GM18508 (cell line): ENCODE results near the gene SLC2A3.
"Not testable (repeated sequence)": the region's sequence is repeated elsewhere in the genome, so short reads cannot be mapped to it uniquely, and the experiment has no call there.

Source experiments
- ATAC-seq: cut with Tn5 transposase; IDR thresholded peaks from one replicate; pipeline ENCODE4 v1.9.1; 2021; ENCODE audit warnings: moderate number of reproducible peaks; ENCODE audit not compliant: insufficient read depth, unreplicated experiment

Gene SLC2A3

GRCh38 chr12:7935590-7936581 is at the start of gene SLC2A3:
Gene SLC2A3, minus strand, starts transcription at chr12:7936187. Its CDS starts 153 bp downstream, at chr12:7936034.
- no peak for ATAC-seq

- no peak for ATAC-seq
Observed at GRCh38 chr12:7984900-7985299, 48.9 kb upstream of the SLC2A3 start.

GRCh38 chr12:7983460-7983859 is 47.5 kb upstream of the SLC2A3 start:
- not testable (repeated sequence) for ATAC-seq

- ATAC-seq, result not testable (repeated sequence)
Observed at GRCh38 chr12:7983019-7983418, 47.0 kb upstream of the SLC2A3 start.

- not testable (repeated sequence) for ATAC-seq
Observed at GRCh38 chr12:7982332-7982735, 46.3 kb upstream of the SLC2A3 start.

- no peak for ATAC-seq
Observed at GRCh38 chr12:7981446-7981845, 45.5 kb upstream of the SLC2A3 start.

GRCh38 chr12:7977351-7978124 is 41.6 kb upstream of the SLC2A3 start:
- ATAC-seq, result not testable (repeated sequence)

- no peak for ATAC-seq
Observed at GRCh38 chr12:7973457-7973825, 37.5 kb upstream of the SLC2A3 start.

GRCh38 chr12:7972734-7973456 is 36.9 kb upstream of the SLC2A3 start:
- ATAC-seq, result no peak

- ATAC-seq, result not testable (repeated sequence)
Observed at GRCh38 chr12:7972269-7972668, 36.3 kb upstream of the SLC2A3 start.

- not testable (repeated sequence) for ATAC-seq
Observed at GRCh38 chr12:7971765-7972164, 35.8 kb upstream of the SLC2A3 start.

GRCh38 chr12:7970475-7971252 is 34.7 kb upstream of the SLC2A3 start:
- ATAC-seq, result peak; percentile 47

- ATAC-seq, result no peak
Observed at GRCh38 chr12:7966563-7966962, 30.6 kb upstream of the SLC2A3 start.

GRCh38 chr12:7964669-7965068 is 28.7 kb upstream of the SLC2A3 start:
- ATAC-seq, result not testable (repeated sequence)

GRCh38 chr12:7961395-7962178 is 25.6 kb upstream of the SLC2A3 start:
- ATAC-seq, result no peak

GRCh38 chr12:7959701-7960121 is 23.7 kb upstream of the SLC2A3 start:
- ATAC-seq, result no peak

- ATAC-seq, result no peak
Observed at GRCh38 chr12:7959278-7959677, 23.3 kb upstream of the SLC2A3 start.

GRCh38 chr12:7954877-7955276 is 18.9 kb upstream of the SLC2A3 start:
- not testable (repeated sequence) for ATAC-seq

- ATAC-seq, result not testable (repeated sequence)
Observed at GRCh38 chr12:7954418-7954817, 18.4 kb upstream of the SLC2A3 start.
